RWPE1 (cell line): ENCODE measurements around the gene RTP1.
A peak's percentile ranks its signal among the peaks of the same experiment; 100 is the strongest.
"Not testable (repeated sequence)": the region's sequence is repeated elsewhere in the genome, so short reads cannot be mapped to it uniquely, and the experiment has no call there.

Source experiments
- CTCF ChIA-PET: fragments of 350-600 bp; sonication (Branson Sonifier 250); formaldehyde crosslinking; extraction: SDS; loops from one replicate; lab custom pipeline; 2021; lab: Yijun Ruan, JAX
- POLR2A ChIA-PET: fragments of 400-600 bp; formaldehyde crosslinking; extraction: SDS; loops from one replicate; lab custom pipeline; 2020; ENCODE audit warnings: antibody characterized with exemption; ENCODE audit not compliant: low non-redundant PET; lab: Yijun Ruan, JAX
- DNase-seq: peaks from one replicate; pipeline ENCODE4 v3.0.0; 2012; ENCODE audit warnings: low spot score
- H3K27ac ChIP-seq: fragments of 450-650 bp; 2 replicates; pipeline ENCODE4 v1.5.1; 2017
- TF ChIP-seq, protein P1 (sequence below): fragments of 450-650 bp; conservative IDR thresholded peaks from 2 replicates; pipeline ENCODE4 v1.5.1; 2017; ENCODE audit warnings: low read depth, mild to moderate bottlenecking

Gene RTP1

DNA sequence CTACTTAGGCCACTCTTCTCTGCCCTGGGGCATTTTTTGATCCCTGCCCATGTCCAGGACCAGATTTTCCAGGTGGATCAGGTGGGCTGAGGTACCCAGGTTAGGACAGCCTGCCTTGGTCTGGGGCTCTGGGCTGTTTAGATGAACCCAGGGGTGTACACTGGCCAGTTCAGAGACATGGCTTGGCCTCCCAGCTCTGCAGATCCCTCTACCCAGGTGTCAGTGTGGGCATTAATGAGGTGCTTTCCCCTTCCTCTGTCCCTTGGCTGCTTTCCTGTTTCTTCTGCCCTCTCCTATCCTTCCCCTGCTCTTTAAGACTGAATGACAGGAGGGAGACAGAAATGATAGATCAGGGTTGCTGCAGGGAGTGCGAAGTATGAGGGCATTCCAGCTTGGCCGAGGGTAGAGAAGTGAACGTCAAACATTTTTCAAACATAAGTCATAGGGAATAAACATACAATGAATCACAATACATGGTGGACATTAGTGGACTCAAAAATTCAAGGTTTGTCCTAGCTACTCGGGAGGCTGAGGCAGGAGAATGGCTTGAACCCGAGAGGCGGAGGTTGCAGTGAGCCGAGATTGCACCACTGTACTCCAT, 30.5 kb downstream of the RTP1 start:
- ChIA-PET POLR2A (no interaction called here), CTCF (interaction anchor here (0.6 to 0.7 kb wide), 5 partner anchors 11 to 1962 kb away, joined by 3 to 6 read pairs (median 3); no protein-coding TSS in a partner anchor)
- TF ChIP-seq, protein P1, sequence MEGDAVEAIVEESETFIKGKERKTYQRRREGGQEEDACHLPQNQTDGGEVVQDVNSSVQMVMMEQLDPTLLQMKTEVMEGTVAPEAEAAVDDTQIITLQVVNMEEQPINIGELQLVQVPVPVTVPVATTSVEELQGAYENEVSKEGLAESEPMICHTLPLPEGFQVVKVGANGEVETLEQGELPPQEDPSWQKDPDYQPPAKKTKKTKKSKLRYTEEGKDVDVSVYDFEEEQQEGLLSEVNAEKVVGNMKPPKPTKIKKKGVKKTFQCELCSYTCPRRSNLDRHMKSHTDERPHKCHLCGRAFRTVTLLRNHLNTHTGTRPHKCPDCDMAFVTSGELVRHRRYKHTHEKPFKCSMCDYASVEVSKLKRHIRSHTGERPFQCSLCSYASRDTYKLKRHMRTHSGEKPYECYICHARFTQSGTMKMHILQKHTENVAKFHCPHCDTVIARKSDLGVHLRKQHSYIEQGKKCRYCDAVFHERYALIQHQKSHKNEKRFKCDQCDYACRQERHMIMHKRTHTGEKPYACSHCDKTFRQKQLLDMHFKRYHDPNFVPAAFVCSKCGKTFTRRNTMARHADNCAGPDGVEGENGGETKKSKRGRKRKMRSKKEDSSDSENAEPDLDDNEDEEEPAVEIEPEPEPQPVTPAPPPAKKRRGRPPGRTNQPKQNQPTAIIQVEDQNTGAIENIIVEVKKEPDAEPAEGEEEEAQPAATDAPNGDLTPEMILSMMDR, result no peak
- peak; percentile 60 for DNase-seq
- H3K27ac ChIP-seq, result no peak overlapping the region

DNA sequence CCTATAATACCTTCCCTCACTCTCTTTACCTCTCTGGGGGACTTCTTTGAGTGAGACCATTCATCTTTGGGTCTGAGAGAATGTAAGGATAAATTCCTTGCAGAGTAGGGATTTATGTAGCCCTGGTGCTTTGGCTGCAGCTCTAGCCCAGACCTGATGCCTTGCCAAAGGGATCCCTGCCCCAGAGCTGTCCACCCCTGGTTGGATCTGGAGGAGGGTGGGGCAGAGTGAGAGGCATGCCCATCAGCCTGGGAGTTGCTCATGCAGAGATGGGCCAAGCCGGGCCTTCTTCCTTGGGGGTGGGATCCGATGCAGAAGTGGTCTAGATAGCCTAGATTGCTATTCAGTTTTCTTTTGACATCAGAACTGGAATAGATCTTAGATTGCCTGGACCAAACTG, 31.5 kb downstream of the RTP1 start:
- TF ChIP-seq, protein P1, result no peak
- no peak for DNase-seq
- ChIA-PET POLR2A (no interaction called here), CTCF (interaction anchor here (0.7 kb wide), 1 partner anchor 127 kb away, joined by 6 read pairs; no protein-coding TSS in a partner anchor)
- H3K27ac ChIP-seq, result no peak overlapping the region

DNA sequence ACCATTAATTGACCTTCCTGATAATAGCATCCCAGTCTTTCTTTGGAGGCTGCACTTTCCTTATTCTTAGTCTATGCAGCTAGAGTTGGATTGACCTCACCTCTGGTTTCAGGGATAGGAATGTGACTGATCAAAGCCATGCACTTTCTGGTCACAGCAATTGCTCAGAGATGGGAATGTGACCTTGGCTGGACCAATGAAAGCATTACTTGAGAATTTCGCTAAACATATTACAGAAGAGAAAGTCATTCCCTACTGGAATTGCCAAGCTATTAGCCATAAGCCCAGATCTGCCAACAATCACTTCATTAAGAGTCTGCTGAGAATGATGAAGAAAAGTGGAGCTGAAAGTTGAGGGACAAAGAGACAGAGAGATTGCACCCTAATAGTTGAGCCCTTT, 32.7 kb downstream of the RTP1 start:
- ChIA-PET CTCF (no interaction called here), POLR2A (no interaction called here)
- TF ChIP-seq, protein P1, result no peak
- H3K27ac ChIP-seq, result no peak overlapping the region
- DNase-seq, result no peak

DNA sequence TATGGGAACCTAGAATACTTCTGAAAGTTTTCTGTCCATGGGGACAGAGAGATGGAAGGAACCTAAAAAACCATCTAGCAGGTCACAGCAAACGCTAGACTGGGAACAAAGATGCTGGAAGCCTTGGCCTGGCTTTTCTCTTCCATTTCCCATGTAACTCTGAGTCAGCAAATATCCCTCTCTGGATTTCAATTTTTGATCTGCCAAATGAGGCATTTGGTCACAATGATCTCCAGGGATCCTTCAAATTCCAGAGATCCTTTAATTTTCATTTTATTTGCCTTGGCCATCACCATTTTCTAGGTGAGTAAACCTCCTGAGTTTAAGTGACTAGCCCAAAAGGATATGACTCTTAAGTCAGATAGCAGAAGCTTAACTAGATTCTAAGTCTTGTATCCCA, 39.7 kb downstream of the RTP1 start:
- DNase-seq, result no peak
- ChIA-PET CTCF (no interaction called here), POLR2A (no interaction called here)
- H3K27ac ChIP-seq, result no peak overlapping the region
- TF ChIP-seq, protein P1, result no peak

DNA sequence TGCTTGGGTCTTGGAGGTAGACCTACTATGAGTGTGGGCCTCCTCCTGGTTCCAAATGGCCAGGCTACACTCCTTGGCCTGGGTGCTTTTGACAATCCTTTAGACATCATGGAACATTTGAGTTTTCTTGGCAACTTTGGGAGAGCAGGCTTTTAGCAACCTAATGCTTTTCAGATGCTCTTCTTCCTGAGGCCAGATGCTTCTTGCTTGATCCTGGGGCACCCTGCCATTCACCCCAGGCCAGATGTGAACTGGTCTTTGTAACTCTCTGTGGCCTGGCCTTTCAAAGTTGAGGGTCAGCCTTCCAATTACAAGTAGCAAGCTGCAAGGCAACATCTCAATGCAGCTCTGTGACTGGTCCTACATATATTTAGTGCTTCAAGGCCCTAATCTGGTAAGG, 40.5 kb downstream of the RTP1 start:
- CTCF ChIA-PET, result no interaction called here
- DNase-seq, result no peak
- POLR2A ChIA-PET, result no interaction called here
- H3K27ac ChIP-seq, result no peak overlapping the region
- TF ChIP-seq, protein P1, result no peak

DNA sequence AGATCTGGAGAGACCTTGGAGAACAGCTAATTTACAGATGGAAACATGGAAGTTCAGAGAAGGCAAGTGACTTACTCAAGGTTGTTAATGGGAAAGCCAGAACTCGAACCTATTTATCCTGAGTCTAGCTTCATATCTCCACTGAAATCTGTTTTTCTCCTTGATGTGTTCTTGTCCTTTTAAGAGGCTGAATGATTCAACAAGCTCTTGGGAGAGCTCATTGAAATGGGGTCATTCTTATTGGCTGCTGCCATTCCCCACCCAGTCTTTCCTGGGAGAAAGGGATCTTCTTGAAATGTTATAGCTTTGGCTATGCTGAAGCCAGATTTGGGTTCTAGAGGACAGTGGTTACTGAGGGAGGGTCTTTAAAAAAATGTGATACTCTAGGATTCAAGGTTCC, 41.0 kb downstream of the RTP1 start:
- TF ChIP-seq, protein P1, result no peak
- ChIA-PET CTCF (no interaction called here), POLR2A (no interaction called here)
- no peak for DNase-seq
- no peak overlapping the region for H3K27ac ChIP-seq

DNA sequence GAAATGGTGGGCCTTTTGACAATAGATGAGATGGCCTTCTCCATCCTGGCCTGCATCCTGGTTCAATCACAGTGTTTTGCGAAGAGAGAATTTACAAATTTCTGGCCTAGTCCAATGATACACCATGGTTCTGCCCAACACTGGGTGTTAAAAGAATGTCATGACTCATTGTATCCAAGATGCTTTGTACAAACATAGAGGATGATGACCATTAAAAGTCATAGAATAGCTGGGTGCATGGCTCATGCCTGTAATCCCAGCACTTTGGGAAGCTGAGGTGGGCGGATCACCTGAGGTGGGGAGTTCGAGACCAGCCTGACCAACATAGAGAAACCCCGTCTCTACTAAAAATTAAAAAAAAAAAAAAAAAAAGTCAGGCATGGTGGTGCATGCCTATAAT, 41.5 kb downstream of the RTP1 start:
- DNase-seq, CTCF ChIA-PET, POLR2A ChIA-PET, H3K27ac ChIP-seq: not testable (repeated sequence)
